ENCODE measurements around the gene MOB3B. TPM values are rescaled to one million over a fixed set of nuclear protein-coding genes. Genes with fewer than 3 reads are reported as not detected.

MOB3B gene
- total and polyA plus RNA-seq, 10 of the 15 experiments (the other 5 are each of a cell fraction or from before 2014, with no cell fraction given), result 0.44 to 2.7 (median 0.91) TPM

DNA sequence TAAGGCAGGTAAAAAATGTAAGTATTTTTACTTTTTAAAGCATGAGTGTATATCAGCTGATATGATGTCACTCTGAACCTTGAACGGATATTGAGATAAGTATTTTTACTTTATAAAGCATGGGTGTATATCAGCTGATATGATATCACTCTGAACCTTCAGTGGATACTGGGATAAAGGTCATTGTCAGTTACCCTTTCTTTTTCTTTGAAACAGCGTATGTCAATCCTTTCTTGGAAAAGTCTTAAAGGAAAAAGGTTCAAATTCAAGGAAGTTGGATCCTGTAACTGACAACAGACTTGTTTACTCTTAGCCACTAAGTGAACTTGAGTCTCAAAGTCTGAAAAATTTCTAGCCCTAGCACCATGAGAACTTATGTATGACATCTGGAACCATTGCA is 67.2 kb downstream of the MOB3B start:
- Histone ChIP-seq H3K4me2 (ENCODE audit: control insufficient read depth, insufficient read depth) (no peak overlapping the region), H3K9ac (ENCODE audit: control insufficient read depth, insufficient read depth, low read length) (no peak overlapping the region), H3K9me3 (replicated peaks; ENCODE audit: control insufficient read depth, insufficient read depth, low read length) (no peaks in the 10 kb centered on the region), H3K36me3 (ENCODE audit: control insufficient read depth in 2 of 2, insufficient read depth in 2 of 2, low read length in 1 of 2) (no peaks in the 10 kb centered on the region), H3K4me1 (ENCODE audit: control insufficient read depth, insufficient read depth, low read length) (peaks cover 9% of the 10 kb centered on the region; the same call in 1 of the 2 replicates), H3K27me3 (replicated peaks in 1 of 2; ENCODE audit: control insufficient read depth in 2 of 2, insufficient read depth in 2 of 2, low read length in 1 of 2) (no peaks in the 10 kb centered on the region), H4K20me1 (ENCODE audit: control insufficient read depth, insufficient read depth) (no peaks in the 10 kb centered on the region), H3K4me3 (no peak overlapping the region), H3K79me2 (ENCODE audit: control insufficient read depth, insufficient read depth, low read length) (no peaks in the 10 kb centered on the region), H3K27ac (ENCODE audit: control insufficient read depth, insufficient read depth) (no peak overlapping the region), H2AFZ (ENCODE audit: control insufficient read depth, low read depth, low read length) (no peak overlapping the region)
- in situ Hi-C loops (cut with MboI) (no loop called here), intact Hi-C loops (cut with micrococcal nuclease; ENCODE audit: unreplicated experiment) (no loop called here)
- TF ChIP-seq EZH2 (IDR thresholded peaks at IDR 0.05; ENCODE audit: borderline replicate concordance, control insufficient read depth, low read depth, low read length) (no peak), CBX3 (IDR thresholded peaks at IDR 0.05; ENCODE audit: borderline replicate concordance, low read depth) (no peak), ZBTB11 (CRISPR knock-in tag; IDR thresholded peaks at IDR 0.05) (no peak), CHD2 (IDR thresholded peaks at IDR 0.05; ENCODE audit: borderline replicate concordance, low read depth, low read length) (no peak), HDGF (IDR thresholded peaks at IDR 0.05) (no peak), MYB (IDR thresholded peaks at IDR 0.05; ENCODE audit: borderline replicate concordance, low read depth, low read length) (no peak), RB1 (IDR thresholded peaks at IDR 0.05; ENCODE audit: borderline replicate concordance) (no peak), SMAD5 (IDR thresholded peaks at IDR 0.05; ENCODE audit: low read depth) (no peak), TCF12 (IDR thresholded peaks at IDR 0.05; ENCODE audit: low read depth, low read length) (no peak), EGR1 (IDR thresholded peaks at IDR 0.05; ENCODE audit: borderline replicate concordance in 1 of 2, low read depth in 2 of 2, low read length in 2 of 2) (no peak), ESRRA (IDR thresholded peaks at IDR 0.05; ENCODE audit: low read length) (no peak), SRF (IDR thresholded peaks at IDR 0.05; ENCODE audit: low read depth in 2 of 2, low read length in 2 of 2) (no peak), MTA2 (IDR thresholded peaks at IDR 0.05; ENCODE audit: low read depth) (no peak), CBFB (IDR thresholded peaks at IDR 0.05; ENCODE audit: low read depth) (no peak), TCF7 (IDR thresholded peaks at IDR 0.05; ENCODE audit: borderline replicate concordance) (no peak), KLF5 (IDR thresholded peaks at IDR 0.05; ENCODE audit: partially characterized antibody) (no peak), RFX5 (IDR thresholded peaks at IDR 0.05; ENCODE audit: low read depth, low read length) (no peak)
- TF ChIP-seq, protein P1, sequence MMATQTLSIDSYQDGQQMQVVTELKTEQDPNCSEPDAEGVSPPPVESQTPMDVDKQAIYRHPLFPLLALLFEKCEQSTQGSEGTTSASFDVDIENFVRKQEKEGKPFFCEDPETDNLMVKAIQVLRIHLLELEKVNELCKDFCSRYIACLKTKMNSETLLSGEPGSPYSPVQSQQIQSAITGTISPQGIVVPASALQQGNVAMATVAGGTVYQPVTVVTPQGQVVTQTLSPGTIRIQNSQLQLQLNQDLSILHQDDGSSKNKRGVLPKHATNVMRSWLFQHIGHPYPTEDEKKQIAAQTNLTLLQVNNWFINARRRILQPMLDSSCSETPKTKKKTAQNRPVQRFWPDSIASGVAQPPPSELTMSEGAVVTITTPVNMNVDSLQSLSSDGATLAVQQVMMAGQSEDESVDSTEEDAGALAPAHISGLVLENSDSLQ (IDR thresholded peaks at IDR 0.05), result no peak
- TF ChIP-seq, protein P2, sequence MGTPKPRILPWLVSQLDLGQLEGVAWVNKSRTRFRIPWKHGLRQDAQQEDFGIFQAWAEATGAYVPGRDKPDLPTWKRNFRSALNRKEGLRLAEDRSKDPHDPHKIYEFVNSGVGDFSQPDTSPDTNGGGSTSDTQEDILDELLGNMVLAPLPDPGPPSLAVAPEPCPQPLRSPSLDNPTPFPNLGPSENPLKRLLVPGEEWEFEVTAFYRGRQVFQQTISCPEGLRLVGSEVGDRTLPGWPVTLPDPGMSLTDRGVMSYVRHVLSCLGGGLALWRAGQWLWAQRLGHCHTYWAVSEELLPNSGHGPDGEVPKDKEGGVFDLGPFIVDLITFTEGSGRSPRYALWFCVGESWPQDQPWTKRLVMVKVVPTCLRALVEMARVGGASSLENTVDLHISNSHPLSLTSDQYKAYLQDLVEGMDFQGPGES (IDR thresholded peaks at IDR 0.05), result no peak
- no TSS peak for BruUV-seq (replicated peaks)
- DNase-seq (ENCODE audit: low read depth, low spot score) (no peak), FAIRE-seq (no peak), ATAC-seq (no peak)
- CTCF ChIA-PET, result interaction anchor here (1.1 to 2.9 kb wide), 9 partner anchors 10 to 130 kb away, joined by 3 to 20 read pairs (median 4); partner anchors contain the start of gene MOB3B
- SMC1A ChIA-PET (ENCODE audit: uncharacterized antibody, unreplicated experiment), result interaction anchor here (0.7 to 3.4 kb wide), 11 partner anchors 8 to 130 kb away, joined by 3 to 19 read pairs (median 3); no protein-coding TSS in a partner anchor
- WGBS (ENCODE audit: insufficient coverage, insufficient replicate concordance, low lambda C conversion rate, missing lambda C conversion rate), result 72% methylated on average over 2 of the region's 2 CpGs
- POLR2A ChIA-PET, result no interaction called here
- RAD21 ChIA-PET (ENCODE audit: unreplicated experiment), result interaction anchor here (1.9 to 2.2 kb wide), 2 partner anchors 23 to 27 kb away, joined by 5 to 9 read pairs; no protein-coding TSS in a partner anchor

Measured in GM12878 (cell line).